T-helper 17 cell (primary cell): ENCODE measurements around the gene ADCYAP1R1. TPM values are rescaled to one million over a fixed set of nuclear protein-coding genes. Genes with fewer than 3 reads are reported as not detected.

Experiments used
- ATAC-seq: fragments of 150-1000 bp; cut with Tn5 transposase; 2 replicates; pipeline ENCODE4 v1.10.0; 2021; ENCODE audit warnings: mild to moderate bottlenecking, moderate library complexity
- DNase-seq, 3 donors: peaks; one replicate each; pipeline versions ENCODE4 v3.0.0 to v3.0.0-alpha.2; 2020 to 2021
- H3K9me3 ChIP-seq: one replicate; pipeline ENCODE4 v1.7.0; 2013; ENCODE audit warnings: low read length, mild to moderate bottlenecking; ENCODE audit not compliant: control insufficient read depth, poor library complexity, severe bottlenecking
- H3K27ac Mint-ChIP-seq: one replicate; pipeline ENCODE4 v1.8.0; 2022; ENCODE audit warnings: mild to moderate bottlenecking, moderate library complexity, mixed read lengths
- H3K27me3 Mint-ChIP-seq: one replicate; pipeline ENCODE4 v1.8.0; 2022; ENCODE audit warnings: mixed read lengths
- H3K36me3 Mint-ChIP-seq: one replicate; pipeline ENCODE4 v1.8.0; 2022; ENCODE audit warnings: low read depth, mixed read lengths
- H3K4me1 Mint-ChIP-seq: one replicate; pipeline ENCODE4 v1.8.0; 2022; ENCODE audit warnings: mild to moderate bottlenecking, mixed read lengths
- H3K4me3 Mint-ChIP-seq: one replicate; pipeline ENCODE4 v1.8.0; 2022; ENCODE audit warnings: mild to moderate bottlenecking, moderate library complexity, mixed read lengths
- total RNA-seq, 4 donors: library from RNA in 2 of 4; stranded (reverse) in 2 of 4; gene quantifications; one replicate each; pipeline ENCODE4 v1.2.3 and lab custom pipeline; 2022 to 2026

Gene ADCYAP1R1
- total RNA-seq (not detected), total RNA-seq (lab: John Stamatoyannopoulos, UW) (0 to 0.15 reads per million in 2 donors)

GRCh38 chr7:31051598-31052486, at the start of gene ADCYAP1R1:
Gene ADCYAP1R1, plus strand, starts transcription at chr7:31052308. Its CDS starts 10,957 bp downstream, at chr7:31063265.
- no peak for DNase-seq
- Mint-ChIP-seq H3K36me3 (no peaks in the 10 kb centered on the region), H3K27me3 (peaks cover 61% of the 10 kb centered on the region), H3K27ac (no peak within 1 kb of the TSS), H3K4me1 (peaks cover 2% of the 10 kb centered on the region), H3K4me3 (peak within 1 kb of the TSS; percentile 31)
- no peaks in the 10 kb centered on the region for H3K9me3 ChIP-seq
- ATAC-seq, result no peak

DNA sequence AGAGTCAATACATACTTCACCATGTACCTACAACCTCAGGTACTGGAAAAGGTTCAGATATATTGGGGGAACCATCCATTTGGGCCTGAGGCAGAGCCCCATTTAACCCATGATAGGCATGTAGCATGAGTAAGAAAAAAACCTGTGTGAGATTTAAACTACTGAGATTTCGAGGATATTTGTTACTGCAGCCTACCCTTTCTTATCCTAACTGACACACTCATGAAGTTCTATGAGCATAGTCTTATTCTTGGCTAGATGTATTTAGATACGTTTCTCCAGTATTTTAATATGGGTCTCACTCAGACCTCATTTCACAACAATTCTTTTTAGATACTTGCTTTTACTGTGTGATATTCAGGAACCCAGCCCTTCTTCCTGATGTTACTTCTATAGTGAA, 49.0 kb upstream of the ADCYAP1R1 start:
- peaks cover 2% of the 10 kb centered on the region for H3K4me1 Mint-ChIP-seq
- H3K36me3 Mint-ChIP-seq, result no peaks in the 10 kb centered on the region
- ATAC-seq (no peak), DNase-seq (no peak)
- no peak overlapping the region for H3K27ac Mint-ChIP-seq
- no peaks in the 10 kb centered on the region for H3K9me3 ChIP-seq
- peaks cover 26% of the 10 kb centered on the region for H3K27me3 Mint-ChIP-seq
- no peak overlapping the region for H3K4me3 Mint-ChIP-seq

DNA sequence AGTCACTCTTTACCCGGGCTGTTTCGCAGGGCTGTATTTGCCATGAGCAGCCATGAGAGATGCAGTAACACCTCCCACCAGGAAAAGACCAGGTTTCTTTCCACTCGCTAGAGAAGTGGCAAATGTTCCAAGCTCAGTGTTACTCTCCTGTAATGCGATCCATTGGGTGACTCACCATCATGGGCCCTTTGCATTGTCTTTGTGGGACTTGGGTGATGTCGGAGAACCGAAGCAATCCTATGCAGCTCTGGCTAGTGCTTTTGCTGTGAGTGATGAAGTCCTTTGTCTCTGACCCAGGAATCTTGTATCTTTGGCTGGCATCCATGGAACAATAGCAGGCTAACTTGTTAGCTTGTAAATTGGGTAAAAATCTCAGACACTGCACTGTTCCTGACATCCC, 48.4 kb upstream of the ADCYAP1R1 start:
- Mint-ChIP-seq H3K27ac (no peak overlapping the region), H3K4me3 (no peak overlapping the region), H3K27me3 (peaks cover 21% of the 10 kb centered on the region), H3K4me1 (peaks cover 2% of the 10 kb centered on the region), H3K36me3 (no peaks in the 10 kb centered on the region)
- no peak for DNase-seq
- no peaks in the 10 kb centered on the region for H3K9me3 ChIP-seq
- ATAC-seq, result no peak

GRCh38 chr7:31004393-31004792, 47.7 kb upstream of the ADCYAP1R1 start:
- Mint-ChIP-seq H3K4me3 (no peak overlapping the region), H3K4me1 (peaks cover 2% of the 10 kb centered on the region), H3K27ac (no peak overlapping the region), H3K27me3 (peaks cover 14% of the 10 kb centered on the region), H3K36me3 (no peaks in the 10 kb centered on the region)
- DNase-seq (no peak), ATAC-seq (no peak)
- no peaks in the 10 kb centered on the region for H3K9me3 ChIP-seq

- ATAC-seq, result no peak
- H3K9me3 ChIP-seq, result no peaks in the 10 kb centered on the region
- H3K4me3 Mint-ChIP-seq, result no peak overlapping the region
- no peak for DNase-seq
- no peaks in the 10 kb centered on the region for H3K36me3 Mint-ChIP-seq
- peaks cover 2% of the 10 kb centered on the region for H3K4me1 Mint-ChIP-seq
- no peak overlapping the region for H3K27ac Mint-ChIP-seq
- H3K27me3 Mint-ChIP-seq, result peaks cover 9% of the 10 kb centered on the region
Measured at GRCh38 chr7:31006857-31007256, 45.3 kb upstream of the ADCYAP1R1 start.

DNA sequence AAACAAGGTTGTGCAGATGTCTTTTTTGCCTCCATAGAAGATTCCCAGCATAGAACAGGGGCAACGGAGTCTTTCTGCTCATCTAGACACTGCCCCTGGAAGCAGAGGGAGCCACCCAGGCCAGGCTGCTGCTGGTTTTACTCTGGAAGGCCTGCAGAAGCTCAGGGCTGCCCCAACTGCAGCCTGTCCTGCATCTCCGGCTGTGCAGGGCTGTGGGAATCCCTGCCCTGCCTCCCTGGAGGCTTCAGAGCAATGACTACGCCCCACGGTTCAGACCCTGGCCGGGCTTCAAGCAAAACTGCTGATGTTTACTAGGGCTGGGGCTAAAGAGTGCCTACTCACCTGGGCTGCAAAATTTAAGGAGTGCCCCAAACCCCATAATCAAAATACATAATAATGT, 44.5 kb upstream of the ADCYAP1R1 start:
- H3K36me3 Mint-ChIP-seq, result no peaks in the 10 kb centered on the region
- no peak overlapping the region for H3K27ac Mint-ChIP-seq
- H3K27me3 Mint-ChIP-seq, result peaks cover 9% of the 10 kb centered on the region
- no peak overlapping the region for H3K4me3 Mint-ChIP-seq
- no peak for DNase-seq
- H3K4me1 Mint-ChIP-seq, result no peaks in the 10 kb centered on the region
- no peaks in the 10 kb centered on the region for H3K9me3 ChIP-seq
- no peak for ATAC-seq

- no peaks in the 10 kb centered on the region for H3K9me3 ChIP-seq
- peaks cover 11% of the 10 kb centered on the region for H3K27me3 Mint-ChIP-seq
- DNase-seq (no peak), ATAC-seq (no peak)
- H3K4me3 Mint-ChIP-seq, result no peak overlapping the region
- peaks cover 26% of the 10 kb centered on the region for H3K4me1 Mint-ChIP-seq
- H3K36me3 Mint-ChIP-seq, result peaks cover 8% of the 10 kb centered on the region
- H3K27ac Mint-ChIP-seq, result no peak overlapping the region
Measured at GRCh38 chr7:31014826-31015225, 37.3 kb upstream of the ADCYAP1R1 start.

- Mint-ChIP-seq H3K27me3 (peaks cover 11% of the 10 kb centered on the region), H3K36me3 (peaks cover 8% of the 10 kb centered on the region), H3K4me3 (peak overlapping the region; percentile 60), H3K4me1 (peaks cover 35% of the 10 kb centered on the region), H3K27ac (peak overlapping the region; percentile 92)
- peak; percentile 75 for ATAC-seq
- no peaks in the 10 kb centered on the region for H3K9me3 ChIP-seq
- DNase-seq, result no peak
Measured at GRCh38 chr7:31017032-31017675, 35.0 kb upstream of the ADCYAP1R1 start.

DNA sequence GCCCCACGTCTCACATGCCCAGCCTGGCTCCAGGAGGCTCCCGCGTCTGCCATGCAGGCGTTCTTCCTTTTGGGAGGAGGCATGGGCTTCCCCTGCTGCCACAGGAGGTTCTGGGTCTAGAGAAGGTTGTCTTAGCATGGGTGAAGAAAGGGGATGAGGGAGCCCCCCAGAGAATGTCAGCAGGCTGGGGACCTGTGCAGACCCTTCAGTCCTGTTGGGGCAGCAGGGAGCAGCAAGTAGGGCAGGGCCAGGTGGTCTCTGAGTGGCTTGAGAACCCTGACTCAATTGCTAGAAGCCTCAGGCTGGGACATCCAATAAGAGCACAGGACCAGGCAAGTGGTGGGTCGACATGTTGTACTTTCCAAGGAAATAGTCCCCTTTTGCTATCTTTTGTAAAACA, 34.4 kb upstream of the ADCYAP1R1 start:
- Mint-ChIP-seq H3K27me3 (peaks cover 11% of the 10 kb centered on the region), H3K27ac (peak overlapping the region; percentile 92), H3K36me3 (peaks cover 8% of the 10 kb centered on the region), H3K4me3 (peak overlapping the region; percentile 60), H3K4me1 (peaks cover 38% of the 10 kb centered on the region)
- no peaks in the 10 kb centered on the region for H3K9me3 ChIP-seq
- ATAC-seq (peak; percentile 22), DNase-seq (no peak)

DNA sequence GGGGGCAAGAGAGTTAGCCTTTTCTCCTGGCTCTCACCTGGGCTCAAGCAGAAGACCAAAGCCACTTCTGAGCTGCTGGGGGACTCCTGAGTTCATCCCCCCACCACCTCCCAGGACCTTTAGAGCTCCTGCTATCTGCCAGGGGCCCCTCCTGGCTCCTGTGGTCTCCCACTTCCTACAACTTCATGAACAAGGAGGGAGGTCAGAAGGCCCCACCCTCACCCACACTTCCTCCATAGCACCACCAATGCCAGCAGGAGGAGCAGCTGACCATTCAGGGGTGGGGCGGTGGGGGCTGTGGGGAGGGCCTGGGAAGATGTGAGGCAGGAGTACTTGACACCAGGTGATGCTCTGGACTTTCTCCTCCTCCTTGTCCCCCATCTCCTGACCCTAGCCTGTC, 32.6 kb upstream of the ADCYAP1R1 start:
- H3K4me3 Mint-ChIP-seq, result no peak overlapping the region
- H3K9me3 ChIP-seq, result no peaks in the 10 kb centered on the region
- DNase-seq (no peak), ATAC-seq (no peak)
- H3K27ac Mint-ChIP-seq, result peak overlapping the region; percentile 47
- peaks cover 47% of the 10 kb centered on the region for H3K4me1 Mint-ChIP-seq
- H3K27me3 Mint-ChIP-seq, result no peaks in the 10 kb centered on the region
- H3K36me3 Mint-ChIP-seq, result no peaks in the 10 kb centered on the region

- H3K9me3 ChIP-seq, result no peaks in the 10 kb centered on the region
- H3K27me3 Mint-ChIP-seq, result no peaks in the 10 kb centered on the region
- peak overlapping the region; percentile 47 for H3K27ac Mint-ChIP-seq
- ATAC-seq (no peak), DNase-seq (no peak)
- H3K4me1 Mint-ChIP-seq, result peaks cover 46% of the 10 kb centered on the region
- H3K36me3 Mint-ChIP-seq, result no peaks in the 10 kb centered on the region
- no peak overlapping the region for H3K4me3 Mint-ChIP-seq
Measured at GRCh38 chr7:31020161-31020560, 31.9 kb upstream of the ADCYAP1R1 start.

DNA sequence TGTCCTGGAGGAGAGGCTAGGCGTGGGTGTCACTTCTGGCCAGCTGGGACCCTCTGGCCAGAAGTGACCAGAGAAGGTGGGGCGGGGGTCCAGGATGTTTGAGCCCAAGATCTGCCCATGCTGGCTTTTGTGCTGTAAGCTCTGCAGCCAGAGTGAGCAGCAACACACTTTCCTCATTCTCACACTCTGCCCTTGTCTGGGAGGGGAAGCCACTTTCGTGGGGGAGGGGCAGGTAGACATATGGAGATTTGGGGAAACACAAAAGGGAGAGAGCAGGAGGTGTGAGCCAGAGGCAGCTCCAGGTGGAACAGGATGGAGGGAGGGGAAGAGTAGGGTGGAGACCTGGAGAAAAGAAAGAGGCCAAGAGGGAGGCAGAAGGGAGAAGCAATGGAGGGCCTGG, 31.5 kb upstream of the ADCYAP1R1 start:
- Mint-ChIP-seq H3K27me3 (no peaks in the 10 kb centered on the region), H3K4me3 (no peak overlapping the region), H3K36me3 (no peaks in the 10 kb centered on the region), H3K4me1 (peaks cover 45% of the 10 kb centered on the region), H3K27ac (peak overlapping the region; percentile 47)
- ATAC-seq, result no peak
- no peaks in the 10 kb centered on the region for H3K9me3 ChIP-seq
- no peak for DNase-seq

DNA sequence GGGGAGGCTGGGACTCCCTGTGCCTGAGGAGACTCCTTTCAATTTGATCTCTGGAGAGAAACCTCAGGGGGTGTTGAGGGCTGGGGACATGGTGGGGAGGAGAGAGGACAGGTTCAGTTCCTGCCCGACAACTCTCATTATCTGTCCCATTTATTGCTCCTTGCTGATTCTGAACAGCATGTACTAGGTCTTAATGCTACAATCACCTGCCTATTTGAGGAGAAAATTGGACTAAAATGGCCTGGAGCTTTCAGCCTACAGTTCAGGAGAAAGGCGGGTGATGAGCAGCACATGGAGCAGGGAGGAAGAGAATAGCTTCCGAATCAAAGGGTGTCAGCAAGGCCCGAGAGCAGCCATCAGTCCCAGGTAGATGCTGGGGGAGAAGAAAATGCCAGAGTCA, 30.0 kb upstream of the ADCYAP1R1 start:
- peaks cover 36% of the 10 kb centered on the region for H3K4me1 Mint-ChIP-seq
- no peaks in the 10 kb centered on the region for H3K9me3 ChIP-seq
- H3K27ac Mint-ChIP-seq, result peak overlapping the region; percentile 79
- no peaks in the 10 kb centered on the region for H3K27me3 Mint-ChIP-seq
- H3K4me3 Mint-ChIP-seq, result no peak overlapping the region
- no peaks in the 10 kb centered on the region for H3K36me3 Mint-ChIP-seq
- ATAC-seq, result no peak
- no peak for DNase-seq
